AG04450 (cell line): ENCODE data around the gene BAIAP2L2. TPM values are rescaled to one million over a fixed set of nuclear protein-coding genes. Genes with fewer than 3 reads are reported as not detected.

ENCODE experiments used
- CTCF ChIA-PET: fragments of 300-600, 350-600 bp; formaldehyde crosslinking; extraction: SDS; loops from one replicate; lab custom pipeline; 2022; ENCODE audit warnings: antibody characterized with exemption, inconsistent platforms; lab: Charles Lee
- POLR2A ChIA-PET: fragments of 350-600 bp; formaldehyde crosslinking; extraction: SDS; loops from one replicate; lab custom pipeline; 2021; ENCODE audit warnings: antibody characterized with exemption, inconsistent platforms; lab: Yijun Ruan, JAX
- DNase-seq: peaks from one replicate; pipeline ENCODE4 v3.0.0-alpha.2; 2011; ENCODE audit warnings: low read depth, low spot score
- H3K27ac ChIP-seq: one replicate; pipeline ENCODE4 v1.5.1; 2012; ENCODE audit warnings: low read depth, low read length, control low read depth
- H3K27me3 ChIP-seq: one replicate; pipeline ENCODE4 v1.6.0; 2012; ENCODE audit warnings: low read length; ENCODE audit not compliant: control insufficient read depth, insufficient read depth
- H3K4me3 ChIP-seq: 2 replicates; pipeline ENCODE4 v1.5.1; 2011; ENCODE audit warnings: mild to moderate bottlenecking, low read depth, low read length, control low read depth
- H3K9me3 ChIP-seq: 2 replicates; pipeline ENCODE4 v1.5.1; 2012; ENCODE audit warnings: low read length; ENCODE audit not compliant: control insufficient read depth, insufficient read depth
- CTCF ChIP-seq: IDR thresholded peaks from 2 replicates; pipeline ENCODE4 v1.5.1; 2011; ENCODE audit warnings: low read depth, low read length, control low read depth, inconsistent platforms
- polyA plus RNA-seq: library from polyadenylated mRNA; depleted of rRNA; stranded (reverse); fragments of >200 nt; gene quantifications from 2 replicates; pipeline ENCODE4 v1.2.3, GENCODE V29; 2011

The BAIAP2L2 gene
- polyA plus RNA-seq, 1 experiment, result 0.04 TPM

- DNase-seq, result no peak
- TF ChIP-seq CTCF, result no peak
- no peak overlapping the region for H3K27ac ChIP-seq
- ChIA-PET CTCF (no interaction called here), POLR2A (no interaction called here)
- H3K4me3 ChIP-seq, result no peak overlapping the region
- no peaks in the 10 kb centered on the region; the same call in 1 of the 2 replicates for H3K9me3 ChIP-seq
- peaks cover 2% of the 10 kb centered on the region for H3K27me3 ChIP-seq
Measured at GRCh38 chr22:38131399-38131798, 20.9 kb upstream of the BAIAP2L2 start.

- Histone ChIP-seq H3K27me3 (peaks cover 2% of the 10 kb centered on the region), H3K4me3 (no peak overlapping the region), H3K9me3 (no peaks in the 10 kb centered on the region; the same call in 1 of the 2 replicates), H3K27ac (no peak overlapping the region)
- ChIA-PET POLR2A (no interaction called here), CTCF (no interaction called here)
- TF ChIP-seq CTCF, result no peak
- DNase-seq, result no peak
Measured at GRCh38 chr22:38129856-38130255, 19.4 kb upstream of the BAIAP2L2 start.

- no peak overlapping the region for H3K4me3 ChIP-seq
- H3K27me3 ChIP-seq, result peaks cover 2% of the 10 kb centered on the region
- CTCF ChIA-PET, result no interaction called here
- H3K9me3 ChIP-seq, result no peaks in the 10 kb centered on the region; the same call in 1 of the 2 replicates
- DNase-seq, result no peak
- POLR2A ChIA-PET, result no interaction called here
- TF ChIP-seq CTCF, result no peak
- no peak overlapping the region for H3K27ac ChIP-seq
Measured at GRCh38 chr22:38129021-38129420, 18.5 kb upstream of the BAIAP2L2 start.

- Histone ChIP-seq H3K27ac (no peak overlapping the region), H3K4me3 (no peak overlapping the region), H3K27me3 (peaks cover 2% of the 10 kb centered on the region), H3K9me3 (no peaks in the 10 kb centered on the region; the same call in 1 of the 2 replicates)
- POLR2A ChIA-PET, result no interaction called here
- TF ChIP-seq CTCF, result no peak
- DNase-seq, result no peak
- CTCF ChIA-PET, result interaction anchor here (1.2 kb wide), 1 partner anchor 13 kb away, joined by 6 read pairs; no protein-coding TSS in a partner anchor
Measured at GRCh38 chr22:38127869-38128268, 17.4 kb upstream of the BAIAP2L2 start.

GRCh38 chr22:38126928-38127668, 16.6 kb upstream of the BAIAP2L2 start:
- Histone ChIP-seq H3K9me3 (no peaks in the 10 kb centered on the region; the same call in 1 of the 2 replicates), H3K27ac (no peak overlapping the region), H3K4me3 (no peak overlapping the region), H3K27me3 (peaks cover 2% of the 10 kb centered on the region)
- TF ChIP-seq CTCF, result no peak
- CTCF ChIA-PET, result no interaction called here
- DNase-seq, result no peak
- POLR2A ChIA-PET, result no interaction called here
